CMK (cell line): ENCODE measurements around the gene LRP11.

Experiments used
- DNase-seq: peaks from one replicate; pipeline ENCODE4 v3.0.0-alpha.2; 2010; ENCODE audit warnings: low read depth

LRP11 gene

GRCh38 chr6:149782337-149782736 is 81.8 kb downstream of the LRP11 start:
- DNase-seq = no peak

GRCh38 chr6:149781715-149782114 is 82.4 kb downstream of the LRP11 start:
- DNase-seq = no peak

GRCh38 chr6:149779644-149779963 is 84.6 kb downstream of the LRP11 start:
- no peak for DNase-seq

GRCh38 chr6:149777624-149778023 is 86.5 kb downstream of the LRP11 start:
- no peak for DNase-seq

GRCh38 chr6:149771925-149772324 is 92.2 kb downstream of the LRP11 start:
- no peak for DNase-seq

GRCh38 chr6:149771185-149771584 is 93.0 kb downstream of the LRP11 start:
- no peak for DNase-seq

- DNase-seq = no peak
Observed at GRCh38 chr6:149769676-149770075, 94.5 kb downstream of the LRP11 start.
